IPS-18a (cell line): ENCODE measurements around the gene EPB41L1.

ENCODE experiments used
- H3K27ac ChIP-seq: one replicate; pipeline ENCODE4 v1.5.1; 2013; ENCODE audit warnings: low read length
- H3K27me3 ChIP-seq: one replicate; pipeline ENCODE4 v1.6.1; 2013; ENCODE audit warnings: mild to moderate bottlenecking, low read length; ENCODE audit not compliant: control insufficient read depth, insufficient read depth
- H3K36me3 ChIP-seq: one replicate; pipeline ENCODE4 v1.6.1; 2013; ENCODE audit warnings: low read depth, low read length; ENCODE audit not compliant: control insufficient read depth
- H3K4me1 ChIP-seq: one replicate; pipeline ENCODE4 v1.6.1; 2013; ENCODE audit warnings: low read depth, low read length; ENCODE audit not compliant: control insufficient read depth
- H3K4me3 ChIP-seq: one replicate; pipeline ENCODE4 v1.5.1; 2013; ENCODE audit warnings: low read length
- H3K9ac ChIP-seq: one replicate; pipeline ENCODE4 v1.6.1; 2013; ENCODE audit warnings: mild to moderate bottlenecking, low read length, moderate library complexity
- H3K9me3 ChIP-seq: one replicate; pipeline ENCODE4 v1.6.1; 2013; ENCODE audit warnings: low read depth, low read length; ENCODE audit not compliant: control insufficient read depth

Gene EPB41L1

GRCh38 chr20:36148439-36148838 is 6.1 kb upstream of the EPB41L1 start:
- Histone ChIP-seq H3K9me3 (no peaks in the 10 kb centered on the region), H3K27me3 (no peaks in the 10 kb centered on the region), H3K9ac (no peak overlapping the region), H3K27ac (no peak overlapping the region), H3K4me1 (no peaks in the 10 kb centered on the region), H3K4me3 (no peak overlapping the region), H3K36me3 (no peaks in the 10 kb centered on the region)

DNA sequence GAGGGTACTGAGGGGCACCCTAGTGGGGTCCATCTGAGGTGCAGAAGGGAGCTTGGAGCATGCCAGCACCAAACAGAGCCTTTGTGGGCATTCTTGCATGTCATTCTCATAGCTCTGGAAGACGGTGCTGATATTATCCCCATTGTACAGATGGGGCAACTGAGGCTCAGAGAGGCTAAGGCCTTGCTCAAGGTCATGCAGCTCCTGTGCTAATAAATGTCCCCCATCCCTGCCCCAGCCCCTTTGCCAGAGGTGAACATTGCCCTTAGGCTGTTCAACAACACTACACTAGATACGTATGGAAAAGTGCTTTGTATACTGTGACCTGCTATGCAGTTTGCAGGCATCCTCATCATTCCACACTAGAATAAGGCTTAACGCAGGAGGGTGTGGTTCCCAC is 5.5 kb upstream of the EPB41L1 start:
- H3K36me3 ChIP-seq, result no peaks in the 10 kb centered on the region
- no peak overlapping the region for H3K27ac ChIP-seq
- H3K4me1 ChIP-seq, result peaks cover 4% of the 10 kb centered on the region
- peaks cover 3% of the 10 kb centered on the region for H3K27me3 ChIP-seq
- H3K9ac ChIP-seq, result no peak overlapping the region
- no peaks in the 10 kb centered on the region for H3K9me3 ChIP-seq
- no peak overlapping the region for H3K4me3 ChIP-seq

GRCh38 chr20:36149469-36149868 is 5.1 kb upstream of the EPB41L1 start:
- Histone ChIP-seq H3K27me3 (peaks cover 4% of the 10 kb centered on the region), H3K9ac (no peak overlapping the region), H3K9me3 (no peaks in the 10 kb centered on the region), H3K4me1 (peaks cover 4% of the 10 kb centered on the region), H3K4me3 (no peak overlapping the region), H3K36me3 (no peaks in the 10 kb centered on the region), H3K27ac (no peak overlapping the region)

DNA sequence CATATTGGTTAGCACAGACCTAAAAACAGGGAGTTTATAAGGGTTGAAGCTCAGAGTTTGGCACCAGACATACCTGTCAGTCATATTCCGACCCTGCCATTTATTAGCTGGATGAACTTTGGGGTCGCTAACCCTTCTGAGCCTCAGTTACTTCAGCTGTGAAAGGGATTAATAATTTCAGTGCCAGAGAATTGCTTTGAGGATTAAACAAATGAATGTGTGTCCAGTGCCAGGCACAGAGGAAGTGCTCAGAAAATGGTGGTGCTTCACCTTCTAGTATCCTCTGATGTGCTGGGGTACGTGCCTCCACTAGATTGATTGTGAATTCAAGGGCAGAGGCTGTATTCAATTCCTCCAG is 4.1 kb upstream of the EPB41L1 start:
- H3K27ac ChIP-seq, result no peak overlapping the region
- no peak overlapping the region for H3K9ac ChIP-seq
- no peaks in the 10 kb centered on the region for H3K36me3 ChIP-seq
- H3K9me3 ChIP-seq, result no peaks in the 10 kb centered on the region
- H3K4me1 ChIP-seq, result peaks cover 7% of the 10 kb centered on the region
- peaks cover 6% of the 10 kb centered on the region for H3K27me3 ChIP-seq
- H3K4me3 ChIP-seq, result no peak overlapping the region

DNA sequence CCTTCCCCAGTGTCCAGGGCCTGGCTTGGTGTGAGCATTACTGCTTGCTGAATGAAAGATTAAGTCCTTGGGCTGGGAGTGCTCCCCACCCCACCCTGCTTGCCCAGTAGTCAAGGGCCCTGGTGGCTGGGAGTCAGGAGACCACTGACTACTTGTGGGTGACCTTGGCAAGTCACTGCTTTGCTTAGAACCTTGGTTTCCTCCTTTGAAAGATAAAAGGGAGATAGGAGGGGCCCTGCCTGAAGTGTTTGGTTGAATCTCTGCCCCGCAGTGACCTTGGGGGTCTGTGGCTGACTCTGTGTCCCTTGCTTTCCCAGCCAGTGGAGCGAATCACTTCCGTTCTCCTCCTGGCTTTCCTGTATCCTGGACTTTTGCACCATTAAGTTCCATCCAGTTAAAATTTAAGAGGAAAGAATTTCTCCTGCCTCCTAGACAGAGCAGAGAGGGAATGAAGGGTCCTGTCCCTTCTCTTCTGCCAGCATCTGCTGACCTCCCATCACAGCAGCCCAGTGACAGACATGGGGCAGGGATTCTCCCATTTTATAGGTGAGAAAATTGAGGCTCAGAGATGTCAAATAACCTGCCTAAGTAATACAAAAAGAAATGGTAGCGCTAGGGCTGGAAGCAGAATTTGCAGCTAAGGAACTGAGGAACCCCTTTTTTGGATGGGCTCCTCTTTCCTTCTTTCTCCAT is 3.5 kb upstream of the EPB41L1 start:
- peaks cover 9% of the 10 kb centered on the region for H3K27me3 ChIP-seq
- no peak overlapping the region for H3K4me3 ChIP-seq
- peaks cover 7% of the 10 kb centered on the region for H3K4me1 ChIP-seq
- no peaks in the 10 kb centered on the region for H3K36me3 ChIP-seq
- H3K27ac ChIP-seq, result no peak overlapping the region
- no peak overlapping the region for H3K9ac ChIP-seq
- no peaks in the 10 kb centered on the region for H3K9me3 ChIP-seq

GRCh38 chr20:36152261-36152660 is 2.3 kb upstream of the EPB41L1 start:
- Histone ChIP-seq H3K9me3 (no peaks in the 10 kb centered on the region), H3K27ac (no peak overlapping the region), H3K9ac (no peak overlapping the region), H3K4me3 (no peak overlapping the region), H3K36me3 (no peaks in the 10 kb centered on the region), H3K27me3 (peaks cover 13% of the 10 kb centered on the region), H3K4me1 (peaks cover 7% of the 10 kb centered on the region)

DNA sequence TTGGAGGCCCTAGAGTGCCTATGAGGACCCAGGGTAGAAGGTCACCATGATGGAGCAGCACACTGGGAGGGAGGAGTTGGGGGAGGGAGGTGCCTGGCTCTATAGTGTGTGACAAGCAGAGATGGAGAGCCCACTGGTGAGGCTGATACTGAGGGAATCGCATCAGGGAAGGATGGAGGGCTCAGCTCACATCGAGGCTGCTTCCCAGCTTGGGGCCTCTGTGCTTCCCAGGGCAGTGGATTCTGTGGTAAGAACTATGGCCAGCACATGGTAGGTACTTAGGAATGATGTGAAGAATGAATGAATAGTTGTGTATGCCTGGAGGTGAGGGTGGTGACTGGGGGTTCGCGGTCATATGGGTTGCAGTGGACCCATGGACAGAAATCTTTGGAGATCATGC is 1.3 kb upstream of the EPB41L1 start:
- H3K4me1 ChIP-seq, result peaks cover 7% of the 10 kb centered on the region
- H3K9me3 ChIP-seq, result no peaks in the 10 kb centered on the region
- H3K27ac ChIP-seq, result no peak overlapping the region
- H3K27me3 ChIP-seq, result peaks cover 13% of the 10 kb centered on the region
- H3K36me3 ChIP-seq, result no peaks in the 10 kb centered on the region
- H3K9ac ChIP-seq, result no peak overlapping the region
- H3K4me3 ChIP-seq, result no peak overlapping the region

DNA sequence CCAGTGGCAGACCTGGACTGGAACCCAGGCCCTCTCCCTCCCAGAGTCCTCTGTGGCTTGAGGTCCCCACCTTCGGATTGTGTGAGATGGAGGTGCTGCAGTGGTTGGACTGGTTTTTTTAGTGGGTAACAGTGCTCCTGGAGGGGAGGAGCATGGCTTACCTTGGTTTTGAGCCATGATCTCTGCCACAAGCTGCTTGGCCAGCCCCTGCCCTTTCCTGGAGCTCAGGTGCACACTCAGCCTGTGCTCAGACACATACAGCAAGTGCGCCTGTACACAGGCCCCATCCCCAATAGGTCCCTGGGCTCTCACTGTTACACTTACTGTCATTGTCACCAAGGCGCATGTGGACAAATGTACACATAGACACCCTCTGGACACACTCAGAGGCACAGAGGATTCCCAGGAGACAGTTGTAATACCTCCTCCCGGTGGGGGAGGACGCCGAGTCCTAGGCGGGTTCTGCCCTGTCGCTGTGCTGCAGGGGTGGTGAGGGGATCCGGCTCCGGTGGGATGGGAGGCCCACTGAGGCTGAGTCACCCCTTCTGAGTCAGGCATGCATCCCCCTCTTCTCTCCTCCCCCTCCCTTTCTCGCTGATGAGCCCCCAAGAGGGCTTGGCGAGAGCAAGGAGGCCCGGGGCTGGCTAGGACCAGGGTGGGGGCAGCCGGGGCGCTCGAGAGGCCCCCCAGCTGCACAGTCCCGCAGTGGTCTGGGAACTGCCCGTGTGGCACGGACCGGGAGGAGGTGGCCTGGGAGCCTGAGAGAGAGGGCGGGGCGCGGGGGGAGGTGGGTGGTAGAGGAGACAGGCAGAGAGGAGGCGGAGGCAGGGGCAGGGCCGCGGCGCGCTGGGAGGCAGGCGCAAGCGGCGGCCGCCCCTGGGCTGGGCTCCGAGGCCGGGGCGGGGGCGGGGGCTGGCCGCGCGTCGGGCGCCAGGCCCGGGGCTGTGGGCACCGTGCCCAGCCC is 522 bp upstream of the EPB41L1 start:
- peak overlapping the region; percentile 65 for H3K4me3 ChIP-seq
- H3K4me1 ChIP-seq, result peaks cover 7% of the 10 kb centered on the region
- H3K36me3 ChIP-seq, result no peaks in the 10 kb centered on the region
- H3K9ac ChIP-seq, result no peak overlapping the region
- H3K27me3 ChIP-seq, result peaks cover 13% of the 10 kb centered on the region
- H3K9me3 ChIP-seq, result no peaks in the 10 kb centered on the region
- no peak overlapping the region for H3K27ac ChIP-seq

DNA sequence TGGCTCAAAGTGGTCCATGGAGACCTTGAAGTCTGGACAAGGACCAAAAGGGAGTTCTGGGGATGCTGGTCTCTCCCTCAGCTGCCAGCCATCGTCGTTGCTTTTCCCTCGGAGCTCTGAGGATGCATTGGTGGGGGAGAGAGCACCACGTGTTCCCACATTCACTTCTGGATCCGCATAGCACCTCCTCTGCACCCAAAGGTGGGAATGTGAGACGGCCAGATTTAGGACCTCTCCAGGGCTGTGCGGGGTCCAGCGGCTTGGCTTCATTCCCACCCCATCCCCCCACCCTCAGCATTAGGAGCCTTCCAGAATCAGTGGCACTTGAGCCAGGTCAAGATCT is 1.1 kb downstream of the EPB41L1 start:
- H3K4me3 ChIP-seq, result peak overlapping the region; percentile 73

GRCh38 chr20:36155991-36156390 is 1.5 kb downstream of the EPB41L1 start:
- Histone ChIP-seq H3K27me3 (peaks cover 13% of the 10 kb centered on the region), H3K36me3 (no peaks in the 10 kb centered on the region), H3K4me3 (no peak overlapping the region), H3K27ac (no peak overlapping the region), H3K9ac (no peak overlapping the region), H3K9me3 (no peaks in the 10 kb centered on the region), H3K4me1 (peaks cover 7% of the 10 kb centered on the region)

More for the DNA sequence above, 1.1 kb downstream of the EPB41L1 start:
- peaks cover 13% of the 10 kb centered on the region for H3K27me3 ChIP-seq
- no peaks in the 10 kb centered on the region for H3K36me3 ChIP-seq
- no peak overlapping the region for H3K9ac ChIP-seq
- H3K9me3 ChIP-seq, result no peaks in the 10 kb centered on the region
- no peak overlapping the region for H3K27ac ChIP-seq
- peaks cover 7% of the 10 kb centered on the region for H3K4me1 ChIP-seq

- peaks cover 13% of the 10 kb centered on the region for H3K27me3 ChIP-seq
Measured at GRCh38 chr20:36157610-36158009, 3.1 kb downstream of the EPB41L1 start.

More at GRCh38 chr20:36157610-36158009, 3.1 kb downstream of the EPB41L1 start:
- Histone ChIP-seq H3K27ac (no peak overlapping the region), H3K36me3 (no peaks in the 10 kb centered on the region), H3K4me1 (peaks cover 7% of the 10 kb centered on the region), H3K9me3 (no peaks in the 10 kb centered on the region), H3K9ac (no peak overlapping the region), H3K4me3 (no peak overlapping the region)
